A673 (cell line): ENCODE data around the gene CCL16. TPM values are rescaled to one million over a fixed set of nuclear protein-coding genes. Genes with fewer than 3 reads are reported as not detected.

ENCODE experiments used
- Bru-seq: library from RNA; stranded (reverse); fragments of 400-500 nt; gene quantifications from one replicate; lab custom pipeline; 2021; lab: Mats Ljungman, UMichigan
- BruChase-seq, 2 experiments: library from RNA; stranded (reverse); fragments of 400-500 nt; gene quantifications; one replicate each; lab custom pipeline; 2021; lab: Mats Ljungman, UMichigan
- BruUV-seq: library from RNA; stranded (reverse); fragments of 400-500 nt; replicated peaks from 2 replicates; lab custom pipeline; 2021; lab: Mats Ljungman, UMichigan
- CTCF ChIA-PET: fragments of 300-600 bp; sonication (Branson Sonifier 250); formaldehyde crosslinking; loops from one replicate; lab custom pipeline; 2022; ENCODE audit warnings: antibody characterized with exemption; lab: Charles Lee
- POLR2A ChIA-PET: fragments of 300-600 bp; sonication (Branson Sonifier 250); formaldehyde crosslinking; loops from one replicate; lab custom pipeline; 2022; ENCODE audit warnings: antibody characterized with exemption; ENCODE audit not compliant: low non-redundant PET; lab: Charles Lee
- DNase-seq: peaks from one replicate; pipeline ENCODE4 v3.0.0-alpha.2; 2015; ENCODE audit warnings: low spot score
- H3K27ac ChIP-seq: fragments of 200-600 bp; sonication (generic); 2 replicates; pipeline ENCODE4 v1.5.1; 2016; ENCODE audit warnings: mixed run types, low read depth, mild to moderate bottlenecking, mixed read lengths, antibody characterized with exemption, low read length; ENCODE audit not compliant: poor library complexity, severe bottlenecking
- H3K27me3 ChIP-seq: fragments of 200-600 bp; sonication (generic); replicated peaks from 2 replicates; pipeline ENCODE4 v1.6.1; 2017; ENCODE audit warnings: mixed run types, low read depth, mild to moderate bottlenecking, mixed read lengths, antibody characterized with exemption, low read length; ENCODE audit not compliant: insufficient read depth, poor library complexity
- H3K36me3 ChIP-seq: fragments of 200-600 bp; sonication (generic); 2 replicates; pipeline ENCODE4 v1.6.1; 2016; ENCODE audit warnings: mixed run types, mild to moderate bottlenecking, mixed read lengths, antibody characterized with exemption, low read length; ENCODE audit not compliant: insufficient read depth, poor library complexity, severe bottlenecking
- H3K4me1 ChIP-seq: fragments of 200-600 bp; sonication (generic); 2 replicates; pipeline ENCODE4 v1.6.1; 2017; ENCODE audit warnings: mixed run types, mild to moderate bottlenecking, mixed read lengths, antibody characterized with exemption, low read length; ENCODE audit not compliant: insufficient read depth, poor library complexity, severe bottlenecking
- H3K4me3 ChIP-seq: fragments of 200-600 bp; sonication (generic); 2 replicates; pipeline ENCODE4 v1.5.1; 2016; ENCODE audit warnings: low read depth, mixed run types, mild to moderate bottlenecking, mixed read lengths, low read length; ENCODE audit not compliant: poor library complexity, severe bottlenecking
- H3K9me3 ChIP-seq: fragments of 200-600 bp; sonication (generic); 2 replicates; pipeline ENCODE4 v1.6.1; 2016; ENCODE audit warnings: mixed run types, low read depth, mild to moderate bottlenecking, mixed read lengths, antibody characterized with exemption, low read length; ENCODE audit not compliant: poor library complexity, severe bottlenecking
- EZH2 ChIP-seq: fragments of 200-600 bp; sonication (generic); IDR thresholded peaks from 2 replicates; pipeline ENCODE4 v1.6.1; 2017; ENCODE audit warnings: borderline replicate concordance, low read depth, mild to moderate bottlenecking, mixed read lengths, antibody characterized with exemption, low read length; ENCODE audit not compliant: poor library complexity, severe bottlenecking
- intact Hi-C: fragments of 100-400 bp; cut with micrococcal nuclease; formaldehyde crosslinking; loops from one replicate; pipeline ENCODE4 v1.10.0; 2022; ENCODE audit not compliant: unreplicated experiment
- long read RNA-seq: library from polyadenylated mRNA; stranded (forward); transcript quantifications from one replicate; pipeline ENCODE4 v2.0.0, GENCODE V29; 2022
- total RNA-seq: library from RNA; stranded (reverse); gene quantifications from 2 replicates; pipeline ENCODE4 v1.2.3, GENCODE V29; 2021
- TF ChIP-seq, protein P1 (sequence below): fragments of 300-800, 200-600 bp; sonication (generic); conservative IDR thresholded peaks from 2 replicates; pipeline ENCODE4 v1.5.1; 2017; ENCODE audit warnings: low read depth, mild to moderate bottlenecking, antibody characterized with exemption, low read length, moderate library complexity, mixed read lengths

CCL16 gene, protein sequence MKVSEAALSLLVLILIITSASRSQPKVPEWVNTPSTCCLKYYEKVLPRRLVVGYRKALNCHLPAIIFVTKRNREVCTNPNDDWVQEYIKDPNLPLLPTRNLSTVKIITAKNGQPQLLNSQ
- total RNA-seq (not detected in 2 replicates), Bru-seq, nascent RNA (not detected), BruChase-seq, experiment 1, labeled RNA remaining after a 2-hour chase (not detected), BruChase-seq, experiment 2, labeled RNA remaining after a 6-hour chase (not detected)
- long read RNA-seq, result 0 reads

DNA sequence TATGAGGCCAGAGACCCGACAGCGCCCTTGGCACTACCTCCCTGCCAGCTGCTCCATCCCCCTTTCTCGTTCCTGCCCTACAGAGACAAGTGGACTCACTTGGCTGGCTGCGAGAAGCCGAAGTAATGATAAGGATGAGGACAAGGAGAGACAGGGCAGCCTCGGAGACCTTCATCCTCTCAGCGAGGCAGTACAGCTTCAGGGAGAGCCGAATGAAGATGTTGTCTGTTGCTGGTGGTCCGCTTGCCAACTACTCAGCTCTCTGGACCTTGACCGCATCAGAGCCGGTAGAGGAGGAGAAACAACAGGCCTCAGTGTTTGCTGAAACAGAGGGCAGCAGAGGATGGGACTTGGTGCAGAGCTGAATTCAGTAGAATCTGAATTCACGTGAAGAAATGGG, at the start of gene CCL16:
Gene CCL16, minus strand, starts transcription at position 252 of the 400 bp plus-strand sequence. Its CDS starts 77 bp downstream, at position 175.
- Histone ChIP-seq H3K4me3 (no peak within 1 kb of the TSS), H3K27ac (no peak within 1 kb of the TSS), H3K36me3 (no peaks in the 10 kb centered on the region), H3K27me3 (no peaks in the 10 kb centered on the region), H3K4me1 (no peaks in the 10 kb centered on the region), H3K9me3 (no peaks in the 10 kb centered on the region)
- ChIA-PET POLR2A (no interaction called here), CTCF (no interaction called here)
- no TSS peak for BruUV-seq
- intact Hi-C loops, result no loop called here
- no peak for TF ChIP-seq EZH2
- TF ChIP-seq, protein P1, sequence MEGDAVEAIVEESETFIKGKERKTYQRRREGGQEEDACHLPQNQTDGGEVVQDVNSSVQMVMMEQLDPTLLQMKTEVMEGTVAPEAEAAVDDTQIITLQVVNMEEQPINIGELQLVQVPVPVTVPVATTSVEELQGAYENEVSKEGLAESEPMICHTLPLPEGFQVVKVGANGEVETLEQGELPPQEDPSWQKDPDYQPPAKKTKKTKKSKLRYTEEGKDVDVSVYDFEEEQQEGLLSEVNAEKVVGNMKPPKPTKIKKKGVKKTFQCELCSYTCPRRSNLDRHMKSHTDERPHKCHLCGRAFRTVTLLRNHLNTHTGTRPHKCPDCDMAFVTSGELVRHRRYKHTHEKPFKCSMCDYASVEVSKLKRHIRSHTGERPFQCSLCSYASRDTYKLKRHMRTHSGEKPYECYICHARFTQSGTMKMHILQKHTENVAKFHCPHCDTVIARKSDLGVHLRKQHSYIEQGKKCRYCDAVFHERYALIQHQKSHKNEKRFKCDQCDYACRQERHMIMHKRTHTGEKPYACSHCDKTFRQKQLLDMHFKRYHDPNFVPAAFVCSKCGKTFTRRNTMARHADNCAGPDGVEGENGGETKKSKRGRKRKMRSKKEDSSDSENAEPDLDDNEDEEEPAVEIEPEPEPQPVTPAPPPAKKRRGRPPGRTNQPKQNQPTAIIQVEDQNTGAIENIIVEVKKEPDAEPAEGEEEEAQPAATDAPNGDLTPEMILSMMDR, result no peak
- no peak for DNase-seq

GRCh38 chr17:36030956-36031355, 49.7 kb upstream of the CCL16 start:
- no peaks in the 10 kb centered on the region for H3K4me1 ChIP-seq
- POLR2A ChIA-PET, result no interaction called here
- intact Hi-C loops, result no loop called here
- H3K27ac ChIP-seq, result no peak overlapping the region
- no TSS peak for BruUV-seq
- no peaks in the 10 kb centered on the region for H3K9me3 ChIP-seq
- no peaks in the 10 kb centered on the region for H3K27me3 ChIP-seq
- CTCF ChIA-PET, result no interaction called here
- no peak overlapping the region for H3K4me3 ChIP-seq
- H3K36me3 ChIP-seq, result no peaks in the 10 kb centered on the region
- DNase-seq, result no peak
- TF ChIP-seq EZH2, result no peak
- TF ChIP-seq, protein P1, result no peak

GRCh38 chr17:36027761-36028160, 46.5 kb upstream of the CCL16 start:
- no TSS peak for BruUV-seq
- DNase-seq, result no peak
- ChIA-PET CTCF (no interaction called here), POLR2A (no interaction called here)
- no peaks in the 10 kb centered on the region for H3K36me3 ChIP-seq
- no peak for TF ChIP-seq EZH2
- TF ChIP-seq, protein P1, result no peak
- no peaks in the 10 kb centered on the region for H3K9me3 ChIP-seq
- no peak overlapping the region for H3K4me3 ChIP-seq
- H3K27ac ChIP-seq, result no peak overlapping the region
- H3K27me3 ChIP-seq, result no peaks in the 10 kb centered on the region
- H3K4me1 ChIP-seq, result no peaks in the 10 kb centered on the region
- intact Hi-C loops, result no loop called here
